NCI-H187 (cell line): ENCODE results near the gene PRTN3.
A peak's percentile ranks its signal among the peaks of the same experiment; 100 is the strongest.
"Not testable (repeated sequence)": the region's sequence is repeated elsewhere in the genome, so short reads cannot be mapped to it uniquely, and the experiment has no call there.

Experiments
- DNase-seq, 2 experiments: peaks; one replicate each; lab custom pipeline; 2025; lab: John Stamatoyannopoulos, UW

The PRTN3 gene

DNA sequence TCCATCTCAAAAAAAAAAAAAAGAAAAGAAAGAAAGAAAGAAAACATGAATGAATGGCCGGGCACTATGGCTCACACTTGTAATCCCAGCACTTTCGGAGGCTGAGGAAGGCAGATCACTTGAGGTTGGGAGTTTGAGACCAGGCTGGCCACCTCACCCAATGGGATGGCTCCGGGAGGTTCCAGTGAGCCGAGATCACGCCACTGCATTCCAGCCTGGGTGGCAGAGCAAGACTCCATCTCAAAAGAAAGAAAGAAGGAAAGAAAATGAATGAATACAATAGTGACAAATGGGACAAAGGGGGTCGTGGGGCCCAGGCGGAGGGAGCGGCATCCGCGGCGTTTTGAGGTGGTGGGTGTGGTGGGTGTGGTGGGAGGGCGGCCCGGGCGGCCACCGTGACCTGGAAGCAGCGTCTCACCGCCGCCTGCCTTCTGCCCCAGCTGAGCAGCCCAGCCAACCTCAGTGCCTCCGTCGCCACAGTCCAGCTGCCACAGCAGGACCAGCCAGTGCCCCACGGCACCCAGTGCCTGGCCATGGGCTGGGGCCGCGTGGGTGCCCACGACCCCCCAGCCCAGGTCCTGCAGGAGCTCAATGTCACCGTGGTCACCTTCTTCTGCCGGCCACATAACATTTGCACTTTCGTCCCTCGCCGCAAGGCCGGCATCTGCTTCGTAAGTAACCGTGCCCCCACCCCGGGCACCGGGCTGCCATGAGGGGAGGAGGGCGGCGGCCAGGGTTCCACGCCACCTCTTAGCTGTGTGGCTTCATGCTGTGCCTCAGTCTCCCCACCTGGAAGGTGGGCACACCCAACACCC is 5.1 kb downstream of the PRTN3 start:
- no peak for DNase-seq

DNA sequence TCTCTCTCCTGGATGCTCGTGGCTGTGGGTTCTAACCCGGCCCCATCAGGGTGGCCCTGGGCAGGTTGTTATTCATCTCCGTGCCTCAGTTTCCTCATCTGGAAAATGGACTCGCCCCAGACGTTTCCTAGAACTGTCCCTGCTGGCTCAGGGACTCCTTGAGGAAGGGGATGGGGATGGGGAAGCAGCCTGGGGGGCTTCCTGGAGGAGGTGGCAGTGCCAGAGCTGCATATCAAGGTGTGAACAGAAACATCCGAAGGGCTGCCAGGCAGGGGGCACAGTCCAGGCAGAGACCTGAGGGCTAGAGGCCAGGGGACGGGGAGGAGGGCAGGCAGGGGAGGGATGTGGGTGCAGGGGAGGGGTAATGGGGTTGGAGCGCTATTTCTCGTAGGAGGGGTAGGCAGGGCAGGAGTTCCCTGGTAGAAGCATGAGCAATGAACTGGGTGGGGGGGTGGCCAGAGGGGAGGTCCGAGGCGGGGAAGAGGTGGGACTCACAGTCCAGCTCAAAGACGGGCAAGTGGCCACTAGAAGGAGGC is 7.7 kb downstream of the PRTN3 start:
- DNase-seq = no peak

DNA sequence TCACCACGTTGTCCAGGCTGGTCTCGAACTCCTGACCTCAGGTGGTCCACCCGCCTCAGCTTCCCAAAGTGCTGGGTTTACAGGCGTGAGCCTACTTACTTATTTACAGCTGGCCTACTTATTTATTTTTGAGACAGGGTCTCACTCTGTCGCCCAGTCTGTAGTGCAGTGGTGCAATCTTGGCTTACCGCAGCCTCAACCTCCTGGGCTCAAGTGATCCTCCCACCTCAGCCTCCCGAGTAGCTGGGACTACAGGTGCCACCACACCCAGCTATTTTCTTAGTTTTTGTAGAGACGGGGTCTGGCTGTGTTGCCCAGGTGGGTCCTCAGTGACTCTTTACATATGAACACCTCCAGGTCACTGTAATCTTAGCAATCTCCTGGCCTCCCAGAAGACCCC is 8.4 kb downstream of the PRTN3 start:
- DNase-seq = not testable (repeated sequence)

DNA sequence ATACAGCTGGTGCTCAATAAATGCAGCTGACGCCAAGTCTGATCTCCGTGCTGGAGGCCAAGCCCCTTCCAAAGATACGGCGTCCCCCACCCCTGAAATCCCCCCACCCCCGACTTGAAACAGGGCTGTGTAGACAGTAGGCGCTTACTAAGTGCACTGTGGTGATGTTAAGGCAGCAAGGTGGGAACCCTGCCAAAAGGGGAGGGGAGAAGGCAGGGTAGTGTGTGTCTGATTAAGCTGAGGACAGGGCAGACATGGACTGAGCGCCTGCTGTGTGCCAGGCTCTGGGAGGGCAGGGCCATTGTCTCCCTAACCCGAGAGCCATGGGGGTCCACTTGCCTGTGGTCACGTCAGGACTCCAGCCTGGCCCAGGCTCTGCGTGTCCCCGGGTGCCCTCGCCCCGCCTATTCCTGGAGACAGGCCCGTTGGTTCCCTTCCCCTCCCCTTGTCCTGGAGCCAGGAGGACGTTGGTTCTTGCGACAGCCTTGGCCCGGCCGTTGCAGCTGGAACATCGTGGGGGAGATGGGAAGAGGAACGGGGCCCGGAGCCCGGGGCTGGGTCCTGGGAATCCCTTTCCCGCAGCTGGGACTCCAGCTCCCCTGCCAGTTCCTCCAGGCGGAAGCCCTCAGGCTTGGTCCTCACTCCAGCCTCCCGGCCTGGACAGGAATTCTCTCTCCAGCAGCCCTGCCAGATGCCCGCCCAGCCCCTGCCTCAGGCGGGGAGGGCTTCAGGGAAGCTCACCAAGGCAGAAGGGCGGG is 9.6 kb downstream of the PRTN3 start:
- no peak for DNase-seq

DNA sequence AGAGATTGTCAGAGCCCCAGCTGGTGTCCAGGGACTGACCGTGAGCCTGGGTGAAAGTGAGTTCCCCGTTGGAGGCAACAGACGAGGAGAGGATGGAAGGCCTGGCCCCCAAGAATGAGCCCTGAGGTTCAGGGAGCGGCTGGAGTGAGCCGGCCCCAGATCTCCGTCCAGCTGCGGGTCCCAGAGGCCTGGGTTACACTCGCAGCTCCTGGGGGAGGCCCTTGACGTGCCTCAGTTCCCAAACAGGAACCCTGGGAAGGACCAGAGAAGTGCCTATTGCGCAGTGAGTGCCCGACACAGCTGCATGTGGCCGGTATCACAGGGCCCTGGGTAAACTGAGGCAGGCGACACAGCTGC is 10.2 kb downstream of the PRTN3 start:
- no peak for DNase-seq

DNA sequence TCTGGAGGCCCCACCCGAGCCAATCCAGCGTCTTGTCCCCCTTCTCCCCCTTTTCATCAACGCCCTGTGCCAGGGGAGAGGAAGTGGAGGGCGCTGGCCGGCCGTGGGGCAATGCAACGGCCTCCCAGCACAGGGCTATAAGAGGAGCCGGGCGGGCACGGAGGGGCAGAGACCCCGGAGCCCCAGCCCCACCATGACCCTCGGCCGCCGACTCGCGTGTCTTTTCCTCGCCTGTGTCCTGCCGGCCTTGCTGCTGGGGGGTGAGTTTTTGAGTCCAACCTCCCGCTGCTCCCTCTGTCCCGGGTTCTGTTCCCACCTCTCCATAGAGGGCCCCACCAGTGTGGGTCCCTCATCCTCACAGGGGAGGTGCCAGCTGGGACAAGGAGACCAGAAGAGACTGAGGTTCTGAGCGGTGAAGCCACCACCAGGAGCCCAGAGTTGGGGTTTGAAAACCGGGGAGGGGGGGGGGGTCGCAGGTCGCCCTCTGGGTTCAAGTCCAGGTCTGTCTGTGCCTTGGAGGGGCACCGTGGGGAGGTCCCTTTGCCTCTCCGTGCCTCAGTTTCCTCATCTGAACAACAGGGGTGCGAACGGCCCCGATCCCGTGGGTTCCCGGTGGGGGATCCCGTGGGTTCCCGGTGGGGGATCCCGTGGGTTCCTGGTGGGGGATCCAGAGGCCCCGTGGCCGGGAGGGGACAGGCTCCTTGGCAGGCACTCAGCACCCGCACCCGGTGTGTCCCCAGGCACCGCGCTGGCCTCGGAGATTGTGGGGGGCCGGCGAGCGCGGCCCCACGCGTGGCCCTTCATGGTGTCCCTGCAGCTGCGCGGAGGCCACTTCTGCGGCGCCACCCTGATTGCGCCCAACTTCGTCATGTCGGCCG is 11.6 kb downstream of the PRTN3 start, which contains the start of gene ELANE:
TSS of gene ELANE (plus strand) at position 168 of the 878 bp plus-strand sequence. CDS start at position 194, 26 bp downstream.
- DNase-seq = no peak

DNA sequence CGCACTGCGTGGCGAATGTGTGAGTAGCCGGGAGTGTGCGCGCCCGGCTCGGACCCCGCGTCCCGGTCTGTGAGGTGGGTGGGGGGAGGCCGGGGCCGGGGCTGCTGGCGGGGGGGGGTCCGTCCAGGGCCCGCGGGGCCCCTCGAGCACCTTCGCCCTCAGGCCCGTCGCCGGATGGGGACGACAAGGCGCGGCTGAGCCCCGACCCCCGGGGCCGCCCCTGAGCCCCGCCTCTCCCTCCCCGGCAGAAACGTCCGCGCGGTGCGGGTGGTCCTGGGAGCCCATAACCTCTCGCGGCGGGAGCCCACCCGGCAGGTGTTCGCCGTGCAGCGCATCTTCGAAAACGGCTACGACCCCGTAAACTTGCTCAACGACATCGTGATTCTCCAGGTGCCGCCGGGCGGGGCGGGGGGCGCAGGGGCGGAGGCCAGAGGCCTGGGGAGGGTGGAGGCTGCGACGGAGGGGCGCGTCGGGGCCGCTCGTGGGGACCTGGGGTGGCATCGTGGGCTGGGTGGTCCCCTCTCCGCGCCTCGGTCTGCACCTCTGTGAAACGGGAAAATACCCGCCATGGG is 12.3 kb downstream of the PRTN3 start:
- DNase-seq = no peak

DNA sequence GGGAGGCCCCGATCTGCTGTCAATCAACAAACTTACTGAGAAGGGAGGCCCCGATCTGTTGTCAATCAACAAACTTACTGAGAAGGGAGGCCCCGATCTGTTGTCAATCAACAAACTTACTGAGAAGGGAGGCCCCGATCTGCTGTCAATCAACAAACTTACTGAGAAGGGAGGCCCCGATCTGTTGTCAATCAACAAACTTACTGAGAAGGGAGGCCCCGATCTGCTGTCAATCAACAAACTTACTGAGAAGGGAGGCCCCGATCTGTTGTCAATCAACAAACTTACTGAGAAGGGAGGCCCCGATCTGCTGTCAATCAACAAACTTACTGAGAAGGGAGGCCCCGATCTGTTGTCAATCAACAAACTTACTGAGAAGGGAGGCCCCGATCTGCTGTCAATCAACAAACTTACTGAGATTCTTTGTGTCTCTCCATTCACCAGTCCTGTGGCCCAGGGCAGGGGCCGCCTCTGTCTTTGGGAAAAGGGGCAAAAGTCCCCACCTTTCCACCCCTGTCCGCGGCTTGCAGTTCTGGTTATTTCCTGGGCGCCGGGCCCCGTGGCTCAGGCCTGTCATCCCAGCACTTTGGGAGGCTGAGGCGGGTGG is 12.9 kb downstream of the PRTN3 start:
- not testable (repeated sequence) for DNase-seq

DNA sequence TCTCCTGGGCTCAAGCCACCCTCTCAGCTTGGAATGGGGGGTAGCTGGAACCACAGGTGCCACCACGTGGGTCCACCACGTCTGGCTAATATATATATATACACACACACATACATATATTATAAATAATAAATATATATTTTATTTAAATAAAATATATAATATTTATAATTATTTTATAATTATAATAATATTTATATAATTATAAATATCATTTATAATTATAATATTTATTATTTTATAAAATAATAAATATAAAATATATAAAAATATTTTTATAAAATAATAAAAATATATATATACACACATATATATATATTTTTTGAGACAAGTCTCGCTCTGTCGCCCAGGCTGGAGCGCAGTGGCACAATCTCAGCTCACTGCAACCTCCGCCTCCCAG is 13.8 kb downstream of the PRTN3 start:
- DNase-seq = no peak

DNA sequence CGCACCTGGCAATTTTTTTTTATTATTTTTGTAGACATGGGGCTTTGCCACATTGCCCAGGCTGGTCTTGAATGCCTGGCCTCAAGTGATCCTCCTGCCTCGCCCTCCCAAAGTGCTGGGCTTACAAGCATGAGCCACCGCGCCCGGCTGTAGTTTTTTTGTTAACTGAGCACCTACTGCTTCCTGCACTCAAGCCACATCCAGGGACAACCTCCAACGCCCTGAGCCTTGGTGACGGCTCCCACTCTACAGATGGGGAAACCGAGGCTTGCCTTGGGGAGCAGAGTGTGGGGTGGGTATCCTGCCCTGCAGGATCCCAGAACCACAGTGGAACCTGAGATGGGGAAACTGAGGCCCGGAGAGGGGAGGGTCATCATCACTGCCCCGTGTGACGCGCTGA is 14.3 kb downstream of the PRTN3 start:
- no peak for DNase-seq

DNA sequence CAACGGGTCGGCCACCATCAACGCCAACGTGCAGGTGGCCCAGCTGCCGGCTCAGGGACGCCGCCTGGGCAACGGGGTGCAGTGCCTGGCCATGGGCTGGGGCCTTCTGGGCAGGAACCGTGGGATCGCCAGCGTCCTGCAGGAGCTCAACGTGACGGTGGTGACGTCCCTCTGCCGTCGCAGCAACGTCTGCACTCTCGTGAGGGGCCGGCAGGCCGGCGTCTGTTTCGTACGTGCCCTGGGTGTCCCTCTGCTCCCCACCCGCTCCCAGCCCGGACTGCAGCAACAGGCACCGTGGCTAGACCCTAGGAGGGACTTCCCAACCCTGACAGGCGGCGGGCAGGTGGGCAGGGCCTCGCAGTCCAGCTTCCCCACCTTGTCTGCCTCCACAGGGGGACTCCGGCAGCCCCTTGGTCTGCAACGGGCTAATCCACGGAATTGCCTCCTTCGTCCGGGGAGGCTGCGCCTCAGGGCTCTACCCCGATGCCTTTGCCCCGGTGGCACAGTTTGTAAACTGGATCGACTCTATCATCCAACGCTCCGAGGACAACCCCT is 14.8 kb downstream of the PRTN3 start:
- no peak for DNase-seq

DNA sequence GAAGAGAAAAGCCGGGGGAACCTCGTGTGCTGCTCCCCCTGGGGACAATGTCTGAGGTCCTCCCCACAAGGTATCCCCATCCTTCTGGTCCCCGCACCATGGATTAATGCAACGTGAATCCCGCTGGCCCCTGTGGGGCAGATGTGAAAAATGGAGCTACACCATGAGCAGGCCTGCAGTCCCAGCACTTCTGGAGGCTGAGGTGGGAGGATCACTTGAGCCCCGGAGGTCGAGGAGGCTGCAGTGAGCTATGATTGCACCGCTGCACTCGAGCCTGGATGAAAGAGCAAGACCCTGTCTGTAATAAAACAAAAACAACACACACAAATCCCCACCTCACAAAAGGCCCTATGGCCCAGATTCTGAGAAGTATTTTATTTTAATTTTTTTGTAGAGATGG is 17.5 kb downstream of the PRTN3 start:
- DNase-seq = no peak

DNA sequence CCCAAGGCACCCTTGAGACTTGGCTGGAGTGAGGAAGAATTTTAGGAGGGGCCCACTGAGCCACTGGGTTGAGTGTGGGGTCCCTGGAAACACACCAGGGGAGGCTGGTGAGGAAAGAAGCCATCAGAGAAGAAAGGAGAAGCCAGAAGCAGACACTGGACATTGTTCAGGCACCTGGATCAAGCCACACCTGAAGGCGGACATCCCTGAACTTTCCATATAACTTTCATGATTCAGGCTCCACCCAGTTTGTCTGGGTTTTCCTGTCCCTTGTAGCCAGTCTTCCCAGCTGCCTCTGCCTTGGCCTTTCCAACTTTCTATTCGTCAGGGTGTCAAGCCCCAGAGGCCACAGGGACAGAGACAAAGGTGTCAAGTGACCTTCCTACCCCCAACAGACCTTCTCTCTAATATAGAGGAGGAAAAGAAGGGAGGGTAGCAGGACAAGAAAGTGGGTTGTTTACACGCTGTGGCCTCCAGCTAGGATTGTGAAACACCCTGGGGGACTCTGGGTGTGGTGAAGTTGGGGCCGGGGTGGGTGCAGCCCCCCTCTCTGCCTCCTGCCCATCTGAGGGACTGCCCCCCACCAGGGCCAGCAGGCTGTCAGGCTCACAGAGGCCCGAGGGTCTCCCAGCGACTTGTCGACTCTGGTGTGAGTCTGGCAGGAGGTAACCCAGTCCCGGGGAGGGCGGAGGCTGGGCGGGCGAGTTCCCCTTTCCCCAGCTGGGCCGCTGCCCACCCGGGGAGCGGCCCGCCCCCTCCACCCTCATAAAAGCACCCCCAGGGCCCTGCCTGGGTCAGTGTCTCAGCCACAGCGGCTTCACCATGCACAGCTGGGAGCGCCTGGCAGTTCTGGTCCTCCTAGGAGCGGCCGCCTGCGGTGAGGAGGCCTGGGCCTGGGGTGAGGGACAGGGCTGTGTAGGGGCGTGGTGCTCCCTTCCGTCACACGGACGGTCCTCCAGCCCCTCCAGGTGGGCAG is 18.4 kb downstream of the PRTN3 start, which contains the start of gene CFD:
TSS of gene CFD (plus strand) at position 797 of the 976 bp plus-strand sequence. CDS start at position 823, 26 bp downstream.
- DNase-seq = no peak

DNA sequence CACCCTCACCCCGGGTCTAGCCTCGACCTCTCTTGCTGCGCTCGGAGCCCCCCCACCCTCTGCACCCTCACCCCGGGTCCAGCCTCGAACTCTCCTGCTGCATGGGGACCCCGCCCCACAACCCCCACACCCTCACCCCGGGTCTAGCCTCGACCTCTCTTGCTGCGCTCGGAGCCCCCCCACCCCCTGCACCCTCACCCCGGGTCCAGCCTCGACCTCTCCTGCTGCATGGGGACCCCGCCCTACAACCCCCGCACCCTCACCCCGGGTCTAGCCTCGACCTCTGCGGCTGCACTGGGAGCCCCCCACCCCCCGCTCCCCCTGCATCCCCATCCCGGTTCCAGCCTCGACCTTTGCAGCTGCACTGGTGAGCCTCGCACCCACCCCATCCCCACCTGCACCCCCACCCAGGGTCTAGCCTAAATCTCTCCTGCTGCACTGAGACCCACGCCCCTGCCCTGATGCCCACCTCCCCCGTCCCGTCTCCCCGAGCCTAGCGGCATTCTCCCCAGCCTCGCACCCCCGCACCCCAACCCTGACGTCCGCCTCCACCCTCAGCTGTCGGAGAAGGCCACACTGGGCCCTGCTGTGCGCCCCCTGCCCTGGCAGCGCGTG is 20.4 kb downstream of the PRTN3 start:
- DNase-seq = no peak

DNA sequence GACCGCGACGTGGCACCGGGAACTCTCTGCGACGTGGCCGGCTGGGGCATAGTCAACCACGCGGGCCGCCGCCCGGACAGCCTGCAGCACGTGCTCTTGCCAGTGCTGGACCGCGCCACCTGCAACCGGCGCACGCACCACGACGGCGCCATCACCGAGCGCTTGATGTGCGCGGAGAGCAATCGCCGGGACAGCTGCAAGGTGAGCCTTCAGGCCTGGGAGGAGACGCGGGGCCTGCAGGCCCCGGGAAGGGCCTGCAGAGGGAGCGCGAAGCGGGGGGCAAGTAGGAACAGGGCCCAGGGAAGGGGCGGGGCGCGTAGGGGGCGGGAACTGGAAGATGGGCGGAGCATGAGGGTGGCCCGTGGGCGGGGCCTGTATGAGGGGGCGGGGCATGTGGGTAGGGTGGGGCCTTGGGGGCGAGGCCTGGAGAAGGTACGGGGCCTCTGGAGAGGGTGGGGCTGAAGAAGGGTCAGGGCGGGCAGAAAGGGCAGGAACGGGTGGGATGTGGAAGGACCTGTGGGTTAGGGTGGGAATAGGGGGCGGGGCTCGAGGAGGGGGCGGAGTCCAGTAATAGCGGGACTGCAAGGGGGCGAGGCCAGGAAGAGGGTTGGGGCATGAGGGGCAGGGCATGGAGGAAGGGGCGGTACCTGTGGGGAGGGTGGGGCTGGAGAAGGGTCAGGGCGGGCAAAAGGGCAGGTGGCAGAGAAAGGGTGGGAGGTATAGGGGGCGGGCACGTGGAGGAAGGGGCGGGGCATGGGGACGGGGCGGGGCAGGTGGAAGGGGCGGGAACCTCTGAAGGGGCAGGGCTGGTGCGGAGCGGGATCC is 21.2 kb downstream of the PRTN3 start:
- DNase-seq = peak; percentile 38 to 72

DNA sequence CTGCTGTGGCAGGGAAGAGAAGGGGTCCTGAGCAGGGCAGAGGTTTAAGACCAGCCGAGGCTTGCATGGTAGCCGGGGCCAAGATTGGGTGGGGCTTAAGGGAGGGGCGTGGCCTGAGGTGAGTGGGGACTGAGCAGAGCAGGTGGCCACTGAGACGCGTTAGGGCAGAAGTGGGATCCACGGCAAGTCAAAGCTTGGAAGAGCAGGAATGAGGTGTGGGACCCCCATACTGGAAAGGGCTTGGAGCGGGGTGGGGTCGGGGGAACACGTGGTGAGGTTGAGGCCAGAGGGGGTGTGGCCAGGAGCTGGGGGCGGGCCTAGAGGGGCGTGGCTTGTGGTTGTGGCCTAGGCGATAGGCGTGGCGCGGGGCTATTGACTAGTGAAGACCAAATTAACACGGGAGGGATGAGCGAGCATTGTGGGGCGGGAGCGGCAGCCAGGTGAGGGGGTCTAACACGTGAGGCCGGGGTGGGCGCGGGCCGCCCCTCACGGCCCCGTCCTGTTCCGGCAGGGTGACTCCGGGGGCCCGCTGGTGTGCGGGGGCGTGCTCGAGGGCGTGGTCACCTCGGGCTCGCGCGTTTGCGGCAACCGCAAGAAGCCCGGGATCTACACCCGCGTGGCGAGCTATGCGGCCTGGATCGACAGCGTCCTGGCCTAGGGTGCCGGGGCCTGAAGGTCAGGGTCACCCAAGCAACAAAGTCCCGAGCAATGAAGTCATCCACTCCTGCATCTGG is 21.9 kb downstream of the PRTN3 start:
- peak; percentile 24 to 45 for DNase-seq

DNA sequence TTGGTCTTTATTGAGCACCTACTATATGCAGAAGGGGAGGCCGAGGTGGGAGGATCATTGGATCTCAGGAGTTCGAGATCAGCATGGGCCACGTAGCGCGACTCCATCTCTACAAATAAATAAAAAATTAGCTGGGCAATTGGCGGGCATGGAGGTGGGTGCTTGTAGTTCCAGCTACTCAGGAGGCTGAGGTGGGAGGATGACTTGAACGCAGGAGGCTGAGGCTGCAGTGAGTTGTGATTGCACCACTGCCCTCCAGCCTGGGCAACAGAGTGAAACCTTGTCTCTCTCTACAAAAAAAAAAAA is 22.5 kb downstream of the PRTN3 start:
- DNase-seq = no peak
